HG02884 (cell line): ENCODE measurements around the gene COL17A1.

Experiments used
- ATAC-seq: cut with Tn5 transposase; IDR thresholded peaks from one replicate; pipeline ENCODE4 v1.9.1; 2021; ENCODE audit warnings: mild to moderate bottlenecking, moderate library complexity; ENCODE audit not compliant: unreplicated experiment

COL17A1 gene

DNA sequence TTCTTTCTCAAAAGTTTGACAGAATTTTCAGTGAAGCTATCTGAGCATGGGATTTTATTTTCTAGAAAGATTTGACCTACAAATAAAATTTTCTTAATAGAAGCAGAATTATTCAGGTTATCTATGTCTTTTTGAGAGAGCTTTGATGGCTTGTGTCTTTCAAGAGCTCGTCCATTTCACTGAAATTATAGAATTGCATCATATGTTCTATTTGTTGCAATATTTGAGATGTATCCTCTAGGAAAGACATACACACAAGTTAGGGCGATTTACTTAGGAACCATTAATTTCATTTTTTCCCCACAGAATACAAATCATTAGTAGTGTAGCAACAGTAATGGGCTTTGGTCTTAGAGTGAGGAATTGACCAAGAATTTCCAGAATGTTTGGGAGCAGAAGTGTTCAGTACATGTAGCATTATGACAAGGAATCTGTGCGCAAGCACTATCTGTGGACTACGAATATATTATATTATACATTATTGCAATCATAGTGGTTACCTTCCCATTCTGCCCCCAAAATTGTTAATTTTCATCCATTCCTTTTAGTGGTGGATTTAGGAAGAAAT lies 12.8 kb upstream of the COL17A1 start:
- ATAC-seq, result no peak

DNA sequence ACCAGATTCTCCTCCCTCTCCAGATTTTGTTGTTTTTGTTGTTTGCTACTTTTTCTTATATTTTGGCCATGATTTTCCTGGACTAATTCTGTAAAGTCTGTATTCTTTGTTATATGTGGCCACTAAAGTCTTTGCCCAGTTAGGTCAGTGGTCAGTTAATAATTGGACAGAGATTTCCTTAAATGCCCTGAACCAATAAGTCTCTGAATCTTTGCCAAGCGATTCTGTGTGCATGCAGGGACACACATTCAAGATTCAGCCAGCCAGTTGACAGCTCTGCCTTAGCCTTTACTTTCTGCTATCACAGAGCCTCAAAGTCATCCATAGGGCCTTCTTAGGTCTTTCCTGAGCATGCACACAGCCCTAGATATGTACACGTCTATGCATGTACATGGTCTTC lies 11.0 kb upstream of the COL17A1 start:
- no peak for ATAC-seq

DNA sequence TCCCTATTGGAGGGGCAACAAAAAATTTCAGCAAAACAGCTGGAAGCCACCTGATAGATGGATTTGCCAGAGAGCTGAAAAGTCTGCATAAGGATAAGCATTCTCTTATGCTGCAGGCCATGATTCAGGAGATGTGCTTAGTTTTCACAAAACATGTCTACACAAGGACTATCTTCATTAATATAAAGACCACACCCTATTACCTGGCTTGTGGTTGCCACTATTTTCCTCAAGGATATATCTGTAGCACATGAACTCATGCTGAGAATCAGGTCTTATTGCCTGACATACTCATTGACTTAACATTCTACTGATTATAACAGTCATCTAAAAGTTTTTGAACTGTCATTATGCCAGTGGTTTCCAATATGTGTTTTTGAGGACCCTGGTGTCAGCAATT lies 7.1 kb upstream of the COL17A1 start:
- no peak for ATAC-seq

DNA sequence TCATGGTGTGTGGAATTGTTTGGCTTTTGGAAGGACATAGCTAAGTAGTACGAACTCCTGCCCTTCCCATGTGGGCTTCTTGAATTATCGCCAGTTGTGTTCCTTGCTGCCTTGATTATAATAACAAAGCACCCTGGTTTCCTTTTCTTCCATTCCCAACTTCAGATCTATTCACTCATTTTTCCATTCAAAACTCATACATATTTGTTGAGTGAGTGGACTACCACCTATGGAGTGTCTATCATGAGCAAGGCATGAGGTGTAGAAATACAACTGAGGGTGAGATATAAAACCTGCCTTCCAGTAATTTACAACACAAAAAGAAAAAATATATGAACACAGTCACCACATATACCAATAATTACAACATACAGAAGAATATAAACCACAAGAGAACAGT lies 4.9 kb upstream of the COL17A1 start:
- no peak for ATAC-seq

DNA sequence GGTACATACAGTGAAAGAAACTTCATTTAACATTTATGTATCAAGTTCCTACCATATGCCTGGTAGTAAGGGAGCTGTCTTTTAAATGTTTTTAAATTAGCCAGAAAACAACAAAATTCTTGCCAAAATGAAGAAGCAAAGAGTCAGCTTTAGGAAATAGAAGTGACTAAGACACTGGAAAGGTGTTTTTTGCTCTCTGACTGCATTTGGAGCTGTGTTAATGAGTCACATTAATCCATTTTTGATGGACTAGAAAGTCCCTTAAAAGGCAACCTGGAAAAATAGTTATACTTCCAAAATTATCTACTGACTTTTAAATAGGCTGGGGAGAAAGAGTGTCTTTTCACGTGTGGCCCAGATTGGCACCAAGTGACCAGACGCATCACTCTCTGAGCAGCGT lies 3.9 kb upstream of the COL17A1 start:
- ATAC-seq, result no peak

DNA sequence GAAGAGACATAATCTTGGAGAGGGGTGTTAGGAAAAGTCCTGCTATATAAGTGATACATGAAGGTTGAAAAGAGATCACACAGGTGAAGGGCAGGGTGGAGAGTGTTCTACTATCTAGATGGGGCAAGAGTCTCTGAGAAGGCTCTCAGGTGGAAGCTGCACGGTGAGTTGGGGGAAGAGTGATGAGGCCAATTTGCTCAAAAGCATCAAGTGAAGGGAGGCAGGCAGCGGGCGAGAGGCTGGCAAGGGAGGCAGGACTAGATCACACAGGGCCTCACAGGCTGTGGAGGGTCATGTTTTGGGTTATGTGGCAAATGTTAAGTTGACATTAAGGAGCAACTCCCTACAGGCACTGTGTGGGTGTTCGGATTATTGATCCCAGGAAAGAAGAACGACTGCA lies 2.6 kb upstream of the COL17A1 start:
- ATAC-seq, result no peak

DNA sequence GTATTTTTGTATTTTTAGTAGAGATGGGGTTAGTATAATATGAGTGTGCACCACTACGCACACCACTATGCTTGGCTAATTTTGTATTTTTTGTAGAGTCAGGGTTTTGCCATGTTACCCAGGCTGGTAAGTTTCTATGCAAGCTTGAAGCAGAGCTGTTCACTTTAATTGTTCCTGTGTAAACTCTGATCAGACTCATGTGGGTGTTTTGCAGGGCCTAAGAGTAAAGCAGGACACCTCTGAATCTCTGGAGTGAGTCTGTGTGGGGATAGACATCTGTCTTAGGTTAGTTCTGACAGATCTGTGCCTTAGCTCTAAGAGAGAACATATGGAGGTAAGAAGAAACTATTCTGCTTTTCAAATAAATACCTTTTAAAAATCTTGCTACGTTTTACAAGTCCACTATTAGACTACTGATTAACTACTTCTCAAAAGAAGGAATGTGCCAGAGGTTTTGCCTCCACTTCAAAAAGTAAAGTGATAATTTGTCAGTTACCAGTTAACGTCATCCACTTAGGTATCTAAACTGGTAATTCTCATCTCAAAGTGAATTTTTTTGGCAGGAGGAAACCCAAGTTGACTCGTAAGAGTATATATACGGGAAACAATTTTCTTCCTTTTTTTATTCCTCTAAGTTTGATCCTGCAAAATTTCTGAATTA lies 1.1 kb downstream of the COL17A1 start:
- ATAC-seq, result no peak

DNA sequence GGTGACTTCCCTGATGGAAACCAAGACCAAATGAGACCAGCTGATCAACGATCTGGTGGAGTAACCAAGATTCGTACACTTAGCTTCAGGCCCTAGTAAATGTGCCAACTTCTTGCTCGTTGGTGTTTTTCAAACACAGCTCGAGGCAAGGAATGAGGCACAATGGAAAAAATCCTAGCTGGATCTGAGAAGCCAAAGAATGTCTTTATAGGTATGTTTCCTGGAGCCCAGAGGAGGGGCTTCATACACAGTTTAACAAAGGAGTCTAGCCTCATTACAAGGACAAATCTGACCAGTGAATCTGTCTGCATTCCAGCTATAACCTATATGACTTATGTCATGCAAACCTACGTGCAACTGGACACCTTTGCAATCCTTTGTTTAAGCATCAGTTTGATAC lies 3.7 kb downstream of the COL17A1 start:
- no peak for ATAC-seq

DNA sequence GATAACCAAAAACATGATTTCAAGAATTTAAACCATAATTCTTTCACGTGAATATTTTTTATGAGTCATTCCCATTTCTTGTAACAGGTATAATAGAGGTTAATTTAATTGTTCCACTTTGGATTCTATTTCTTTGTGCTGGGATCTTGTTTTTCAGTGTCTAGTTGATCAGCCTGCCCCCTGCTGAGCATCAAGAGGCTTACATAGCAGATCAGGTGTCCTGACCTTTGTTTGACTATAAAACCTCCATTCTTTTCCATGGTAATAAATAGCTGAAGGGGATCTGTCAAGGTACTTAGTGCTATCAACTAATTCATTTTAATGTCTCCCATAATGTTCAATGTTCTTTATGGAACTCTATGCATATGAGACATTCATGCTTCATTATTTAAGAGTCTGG lies 4.9 kb downstream of the COL17A1 start:
- ATAC-seq, result no peak

DNA sequence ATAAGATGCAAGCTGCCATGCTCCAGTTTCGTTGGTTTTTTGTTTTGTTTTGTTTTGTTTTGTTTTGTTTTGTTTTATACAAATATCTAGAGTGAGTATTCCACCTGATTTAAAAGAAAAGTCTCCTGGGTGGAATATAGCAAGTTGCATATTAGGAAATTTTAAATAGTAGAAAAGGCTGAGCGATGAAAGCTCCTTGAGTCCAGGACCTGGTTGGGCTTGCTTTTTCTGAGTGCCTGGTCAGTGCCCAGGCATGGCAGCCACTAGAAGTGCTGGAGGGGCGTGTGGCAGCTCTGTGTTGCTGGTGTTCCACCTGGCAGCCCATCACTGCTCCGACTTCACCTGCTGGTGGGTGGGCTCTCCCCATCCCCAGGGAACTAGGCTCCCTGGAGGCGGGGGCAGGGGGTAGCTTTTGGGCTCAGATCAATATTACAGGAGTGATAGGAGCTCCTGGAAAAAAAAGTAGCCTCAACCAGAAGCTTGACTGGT lies 8.0 kb downstream of the COL17A1 start:
- no peak for ATAC-seq

DNA sequence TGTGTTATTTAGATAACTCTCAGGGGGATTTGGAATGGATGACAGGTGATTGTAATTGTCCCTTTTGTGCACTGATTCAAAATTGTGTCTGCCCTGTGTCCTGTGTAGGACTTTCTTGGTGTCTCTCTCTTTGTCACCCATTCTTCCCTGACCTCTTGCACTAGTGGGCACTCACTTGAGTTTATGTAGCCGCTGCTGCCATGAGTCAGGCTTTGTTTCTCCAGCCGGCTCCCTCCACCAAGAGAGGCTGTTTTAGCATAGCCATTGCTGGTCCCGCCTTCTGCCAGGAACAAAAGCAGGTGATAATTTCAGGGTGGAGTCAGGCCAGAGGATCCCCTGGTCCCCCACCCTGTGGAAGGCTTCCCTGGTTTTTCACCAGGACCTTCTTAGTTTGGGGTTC lies 8.4 kb downstream of the COL17A1 start:
- no peak for ATAC-seq

DNA sequence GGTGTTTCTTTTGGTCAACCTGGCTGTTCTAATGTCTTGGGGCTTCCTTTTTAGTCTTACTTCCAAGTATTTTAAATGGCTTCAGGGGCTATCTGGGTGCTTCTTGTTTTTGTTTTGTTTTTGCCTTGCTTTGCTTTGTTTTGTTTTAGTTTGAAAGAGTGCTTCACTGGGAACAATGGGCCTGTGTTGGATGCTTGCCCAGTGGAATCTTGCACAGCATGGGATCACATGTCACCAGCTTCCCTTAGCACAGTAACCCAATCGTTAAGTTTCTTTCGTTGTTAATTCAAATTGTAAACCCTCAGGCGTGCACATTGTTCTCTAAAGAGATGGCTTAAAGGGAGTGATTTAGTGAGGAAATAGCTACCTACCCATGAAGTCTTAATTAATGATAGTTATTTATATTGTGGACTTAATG lies 8.9 kb downstream of the COL17A1 start:
- ATAC-seq, result no peak

DNA sequence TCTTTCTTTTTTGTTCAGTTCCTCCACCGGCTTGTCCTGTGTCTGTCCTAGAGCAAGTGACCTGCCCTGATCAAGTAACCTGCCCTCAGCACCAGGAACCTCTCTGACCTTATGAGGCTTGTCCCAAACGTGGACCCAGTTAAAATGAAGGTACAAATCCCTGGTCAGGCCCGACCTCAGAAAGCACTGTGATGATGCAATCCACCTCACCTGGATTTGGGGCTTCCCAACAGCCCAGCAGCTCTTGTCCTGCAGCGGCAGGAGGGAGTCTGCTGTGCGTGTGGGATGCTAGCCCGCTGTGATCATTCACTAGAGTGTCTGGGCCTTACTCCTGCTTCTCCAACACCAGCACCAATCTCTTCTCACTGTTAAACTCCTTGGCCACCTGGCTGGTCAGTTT lies 11.2 kb downstream of the COL17A1 start:
- no peak for ATAC-seq

DNA sequence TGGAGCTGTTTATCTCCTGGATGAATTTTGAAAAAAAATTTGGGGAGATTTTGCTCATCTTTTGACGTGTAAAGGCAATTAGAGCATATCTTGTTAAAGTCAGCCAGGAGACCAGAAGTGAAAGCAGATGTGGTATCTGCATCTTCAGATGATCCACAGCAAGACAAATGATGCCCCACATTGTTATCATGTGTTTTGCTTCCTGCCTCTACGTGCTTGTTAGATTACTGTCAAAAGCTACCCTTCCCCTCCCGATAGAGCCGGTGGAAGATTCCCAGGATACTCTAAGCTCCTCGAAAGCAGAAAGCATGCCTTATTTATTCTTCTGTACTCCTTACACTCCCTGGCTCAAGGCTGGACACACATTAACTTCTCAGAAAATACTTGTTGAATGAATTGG lies 12.9 kb downstream of the COL17A1 start:
- no peak for ATAC-seq

DNA sequence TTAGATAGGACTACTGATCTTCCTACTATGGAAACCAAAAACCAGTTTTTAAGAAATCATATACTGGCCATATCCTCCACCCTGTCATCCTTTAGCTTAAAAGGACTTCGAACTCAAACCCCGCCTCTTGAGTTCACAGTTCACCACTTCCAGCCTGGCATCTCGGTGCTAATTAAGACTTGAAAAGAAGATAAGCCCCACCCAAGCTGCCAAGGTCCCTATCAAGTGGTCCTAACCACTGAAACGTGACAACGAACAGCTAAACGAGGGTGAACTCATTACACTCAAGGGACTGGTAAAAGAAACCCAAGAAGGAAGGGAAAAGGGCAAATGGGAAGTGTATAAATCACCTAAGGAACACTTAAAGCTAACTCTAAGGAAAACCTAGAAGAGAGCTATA lies 16.1 kb downstream of the COL17A1 start:
- ATAC-seq, result no peak

DNA sequence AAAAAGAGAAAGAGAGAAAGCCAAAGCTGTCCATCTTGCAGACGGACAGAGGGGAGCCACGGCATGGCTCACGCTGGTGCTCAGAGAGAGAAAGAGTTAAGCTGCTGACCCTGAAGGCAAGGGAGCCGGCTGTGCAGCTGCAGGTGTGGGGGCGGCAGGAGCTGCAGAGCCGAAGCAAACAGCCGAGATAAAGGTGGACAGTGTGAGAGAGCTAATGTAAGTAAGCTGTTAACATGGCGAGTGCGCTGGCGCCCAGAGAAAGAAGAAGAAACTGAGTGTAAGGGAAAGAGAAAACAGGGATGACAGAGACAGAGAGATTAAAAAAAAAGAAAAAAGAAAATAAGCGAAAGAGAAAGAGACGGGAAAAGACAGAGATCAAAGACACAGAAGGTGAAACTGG lies 18.2 kb downstream of the COL17A1 start:
- ATAC-seq, result no peak

DNA sequence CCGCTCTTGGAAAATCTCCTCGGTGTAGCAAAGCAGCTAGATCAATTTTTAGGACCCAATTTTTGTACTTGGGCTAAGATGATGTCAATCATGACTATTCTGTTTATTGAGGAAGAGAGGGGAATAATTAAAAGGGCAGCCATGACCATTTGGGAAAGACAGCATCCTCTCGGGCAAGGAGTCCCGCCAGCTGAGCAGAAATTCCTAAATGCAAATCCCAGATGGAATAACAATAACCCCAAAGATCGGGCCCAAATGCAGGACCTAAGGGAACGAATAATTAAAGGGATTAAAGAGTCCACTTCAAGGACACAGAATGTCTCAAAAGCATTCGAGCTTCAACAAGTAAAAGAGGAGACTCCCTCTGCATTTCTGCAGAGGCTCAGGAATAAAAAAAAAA lies 18.7 kb downstream of the COL17A1 start:
- no peak for ATAC-seq

DNA sequence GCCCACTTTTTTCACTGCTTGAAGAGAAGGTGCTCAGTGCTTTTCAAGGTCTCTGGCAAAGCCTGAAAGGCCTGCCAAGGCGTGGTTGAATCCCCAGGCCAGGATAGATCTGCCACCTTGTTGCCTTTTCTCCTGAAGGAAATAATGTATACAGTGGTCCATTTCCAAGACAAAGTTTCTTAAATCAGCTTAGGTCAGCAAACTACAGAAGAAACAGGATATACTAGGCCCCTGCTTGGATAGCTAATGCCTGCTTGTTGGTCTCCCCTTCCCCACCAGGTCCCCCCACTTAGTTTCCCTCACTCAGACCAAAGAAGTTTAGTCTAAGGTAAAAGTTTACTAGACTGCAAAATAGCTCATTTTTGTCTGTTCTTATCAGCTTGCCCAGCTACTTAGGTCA lies 19.9 kb downstream of the COL17A1 start:
- ATAC-seq, result no peak

DNA sequence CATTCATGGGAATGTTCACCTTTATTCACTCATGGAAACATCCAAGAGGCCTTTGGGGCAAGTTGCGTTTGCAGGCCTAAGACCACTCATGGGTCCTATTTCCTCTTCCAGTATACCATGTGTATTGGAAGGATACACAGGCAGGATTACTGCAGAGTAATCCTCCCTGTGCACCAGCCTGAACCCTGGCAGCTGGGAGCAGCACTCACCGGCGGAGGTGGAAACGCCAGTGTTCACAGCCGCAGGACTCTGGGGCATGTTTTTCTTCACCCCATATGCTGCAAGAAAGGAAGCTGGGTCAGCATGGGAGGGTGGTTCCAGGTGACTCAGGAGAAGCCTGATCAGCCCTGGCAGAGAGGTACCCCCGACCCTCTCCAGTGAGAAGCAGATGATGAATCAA lies 24.5 kb downstream of the COL17A1 start:
- ATAC-seq, result no peak

DNA sequence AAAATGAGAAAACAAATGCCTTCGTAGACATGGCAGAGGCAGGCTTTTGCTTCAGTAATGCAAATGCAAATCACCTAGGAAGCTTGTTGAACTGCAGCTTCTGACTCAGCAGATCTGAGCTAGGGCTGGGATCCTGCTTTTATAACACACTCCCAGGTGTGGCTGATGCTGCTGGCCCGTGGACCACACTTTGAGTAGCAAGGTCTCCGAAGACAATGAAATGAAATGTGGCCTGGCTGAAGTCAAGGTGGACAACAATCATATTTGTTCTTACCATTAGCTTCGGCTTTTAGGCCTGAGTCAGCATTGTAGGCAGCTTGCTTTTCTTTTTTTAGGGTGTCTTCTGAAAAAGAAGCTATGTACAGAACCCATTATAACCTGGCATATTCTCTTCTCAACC lies 26.3 kb downstream of the COL17A1 start:
- ATAC-seq, result no peak

DNA sequence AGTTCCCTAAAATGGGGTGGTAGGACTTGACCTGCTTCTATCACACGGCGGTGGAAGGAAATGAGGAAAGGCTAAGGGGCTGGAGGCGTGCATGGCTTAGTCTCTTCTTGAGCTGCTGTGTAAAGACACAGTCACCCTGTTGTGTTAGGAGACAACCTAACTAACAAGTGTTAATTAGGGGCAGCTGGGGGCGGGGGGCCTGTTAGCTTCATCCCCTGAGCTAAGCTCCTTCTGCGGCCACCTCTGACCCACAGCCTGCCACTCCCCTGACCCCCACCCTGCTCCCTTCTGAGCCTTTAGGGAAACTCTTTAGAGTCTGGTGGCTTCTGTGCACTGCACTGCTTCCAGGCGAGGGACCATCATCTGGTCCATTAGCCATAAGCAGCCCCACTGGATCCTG lies 28.0 kb downstream of the COL17A1 start:
- ATAC-seq, result no peak

DNA sequence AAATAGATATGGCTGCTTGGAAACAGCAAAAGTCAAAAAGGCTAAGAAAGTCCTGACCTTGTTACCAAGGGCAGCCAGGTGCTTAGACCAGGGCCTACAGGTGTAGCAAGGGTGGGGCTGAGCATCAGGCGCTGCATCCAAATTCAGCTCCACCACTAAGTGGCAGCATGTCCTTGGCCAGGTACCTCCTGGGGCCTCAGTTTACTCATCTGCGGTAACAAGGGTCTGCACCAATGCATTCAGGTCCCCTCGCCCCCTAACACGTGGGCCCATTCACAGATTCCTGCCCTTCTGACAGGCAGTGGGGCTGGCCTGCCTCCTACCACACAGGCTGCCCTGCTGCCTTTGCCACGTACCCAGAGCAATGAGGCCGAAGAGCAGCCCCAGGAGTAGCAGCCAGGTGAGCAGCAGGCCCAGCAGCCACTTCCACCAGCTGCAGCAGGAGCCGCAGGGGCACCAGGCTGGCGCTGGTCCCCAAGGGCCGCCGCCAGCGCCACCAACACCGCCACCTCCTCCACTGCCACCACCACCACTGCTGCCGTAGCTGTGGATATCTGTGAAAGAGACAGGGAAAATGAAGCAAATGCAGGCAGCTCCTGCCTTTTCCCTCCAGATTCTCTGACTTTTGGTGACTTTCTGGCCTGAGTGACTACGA lies 28.9 kb downstream of the COL17A1 start:
- no peak for ATAC-seq

DNA sequence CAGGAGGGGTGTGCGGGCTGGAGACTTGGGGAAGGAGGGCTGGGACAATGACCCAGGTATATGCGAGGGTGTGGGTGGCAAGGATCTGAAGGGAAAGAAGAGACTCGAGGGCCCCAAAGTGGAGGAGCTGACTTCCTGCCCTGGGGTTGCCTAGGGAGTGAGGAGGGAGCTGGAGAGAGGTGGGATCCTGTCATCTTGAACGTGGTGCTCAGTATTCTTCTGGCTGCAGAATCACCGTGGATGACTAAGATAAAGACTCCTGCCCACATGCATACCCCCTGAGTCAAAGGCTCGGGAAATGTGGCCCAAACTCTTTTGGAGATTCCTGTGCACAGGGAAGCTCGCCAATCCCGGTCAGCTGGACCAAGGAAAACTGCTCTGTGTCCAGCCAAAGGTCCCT lies 31.2 kb downstream of the COL17A1 start:
- no peak for ATAC-seq
